HG02884 (cell line): ENCODE measurements around the gene PBRM1.
"Not testable (repeated sequence)": the region's sequence is repeated elsewhere in the genome, so short reads cannot be mapped to it uniquely, and the experiment has no call there.

Experiments used
- ATAC-seq: cut with Tn5 transposase; IDR thresholded peaks from one replicate; pipeline ENCODE4 v1.9.1; 2021; ENCODE audit warnings: mild to moderate bottlenecking, moderate library complexity; ENCODE audit not compliant: unreplicated experiment

PBRM1 gene

DNA sequence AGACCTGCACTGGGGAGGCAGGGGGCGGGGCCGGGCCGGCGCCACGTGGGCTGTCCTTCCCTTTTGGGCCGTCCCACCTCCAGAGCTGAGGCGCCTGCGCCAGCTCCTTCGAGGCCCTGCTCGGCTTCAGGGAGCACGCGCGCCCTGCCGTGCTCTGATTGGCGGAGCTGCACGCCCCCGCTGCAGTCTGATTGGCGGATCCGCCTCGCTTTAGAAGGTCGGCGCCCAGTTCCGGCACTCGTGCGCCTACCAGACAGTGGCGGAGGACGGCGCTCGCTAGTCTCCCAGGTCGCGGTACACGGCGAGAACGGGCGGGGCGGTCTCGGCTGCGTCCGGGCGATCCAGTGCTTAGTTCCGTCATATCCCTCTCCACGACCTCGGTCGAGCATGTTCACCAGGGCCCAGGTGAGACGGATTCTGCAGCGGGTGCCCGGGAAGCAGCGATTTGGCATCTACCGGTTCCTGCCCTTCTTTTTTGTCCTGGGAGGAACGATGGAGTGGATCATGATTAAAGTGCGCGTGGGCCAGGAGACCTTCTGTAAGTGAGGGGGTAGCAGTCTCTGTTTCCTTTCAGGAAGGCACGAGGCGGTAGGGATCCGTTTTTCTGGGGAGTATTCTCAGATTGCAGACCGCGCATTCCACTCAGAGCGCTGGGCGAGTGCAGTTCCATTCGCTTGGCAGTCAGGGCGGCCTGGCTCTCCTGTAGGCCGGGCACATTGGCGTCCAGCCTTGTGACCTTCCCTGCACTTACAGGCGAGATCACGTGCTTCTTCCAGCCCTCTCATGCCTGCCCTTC, 149.1 kb downstream of the PBRM1 start, which contains the start of gene UQCC5:
TSS of gene UQCC5 (plus strand) at position 237 of the 796 bp plus-strand sequence. CDS start at position 388, 151 bp downstream.
- ATAC-seq = peak; percentile 80

DNA sequence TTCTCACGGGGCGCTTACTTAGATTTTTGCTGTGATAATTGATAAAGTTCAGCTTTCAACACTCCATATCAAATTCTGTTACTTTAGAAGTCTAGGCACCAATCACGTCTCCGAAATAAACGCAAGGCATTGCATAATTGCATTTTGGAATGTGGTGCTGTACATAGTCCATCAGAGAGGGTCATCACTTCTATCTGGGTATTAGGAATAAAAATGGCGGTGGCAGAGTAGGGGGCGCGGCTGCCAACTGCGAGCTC, 149.7 kb downstream of the PBRM1 start:
- no peak for ATAC-seq

DNA sequence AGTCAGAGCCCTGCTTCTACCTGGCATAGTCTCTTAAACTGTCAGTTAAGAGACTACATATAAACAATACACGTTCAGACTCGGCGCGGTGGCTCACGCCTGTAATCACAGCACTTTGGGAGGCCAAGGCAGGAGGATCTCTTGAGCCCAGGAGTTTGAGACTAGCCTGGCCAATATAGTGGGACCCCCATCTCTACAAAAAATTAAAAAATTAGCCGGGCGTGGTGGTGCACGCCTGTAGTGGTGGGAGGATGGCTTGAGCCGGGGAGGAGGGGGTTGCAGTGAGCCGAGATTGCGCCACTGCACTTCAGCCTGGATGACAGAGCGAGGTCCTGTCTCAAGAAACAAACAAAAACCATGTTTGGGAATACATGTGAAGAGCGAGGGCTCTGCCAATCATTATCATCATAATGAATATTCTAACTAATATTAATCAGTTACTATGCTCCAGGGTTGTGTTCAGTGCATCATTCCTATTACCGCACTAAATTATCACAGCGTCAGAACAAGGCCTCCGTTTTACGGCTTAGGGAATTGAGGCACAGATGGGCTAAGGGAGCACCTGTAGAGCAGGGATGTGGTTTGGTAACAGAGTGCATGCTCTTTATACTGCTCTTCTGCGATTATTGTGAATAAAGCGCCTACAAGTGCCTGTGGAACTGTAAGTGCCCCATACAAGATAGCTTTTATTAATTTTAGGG, 150.2 kb downstream of the PBRM1 start:
- no peak for ATAC-seq

DNA sequence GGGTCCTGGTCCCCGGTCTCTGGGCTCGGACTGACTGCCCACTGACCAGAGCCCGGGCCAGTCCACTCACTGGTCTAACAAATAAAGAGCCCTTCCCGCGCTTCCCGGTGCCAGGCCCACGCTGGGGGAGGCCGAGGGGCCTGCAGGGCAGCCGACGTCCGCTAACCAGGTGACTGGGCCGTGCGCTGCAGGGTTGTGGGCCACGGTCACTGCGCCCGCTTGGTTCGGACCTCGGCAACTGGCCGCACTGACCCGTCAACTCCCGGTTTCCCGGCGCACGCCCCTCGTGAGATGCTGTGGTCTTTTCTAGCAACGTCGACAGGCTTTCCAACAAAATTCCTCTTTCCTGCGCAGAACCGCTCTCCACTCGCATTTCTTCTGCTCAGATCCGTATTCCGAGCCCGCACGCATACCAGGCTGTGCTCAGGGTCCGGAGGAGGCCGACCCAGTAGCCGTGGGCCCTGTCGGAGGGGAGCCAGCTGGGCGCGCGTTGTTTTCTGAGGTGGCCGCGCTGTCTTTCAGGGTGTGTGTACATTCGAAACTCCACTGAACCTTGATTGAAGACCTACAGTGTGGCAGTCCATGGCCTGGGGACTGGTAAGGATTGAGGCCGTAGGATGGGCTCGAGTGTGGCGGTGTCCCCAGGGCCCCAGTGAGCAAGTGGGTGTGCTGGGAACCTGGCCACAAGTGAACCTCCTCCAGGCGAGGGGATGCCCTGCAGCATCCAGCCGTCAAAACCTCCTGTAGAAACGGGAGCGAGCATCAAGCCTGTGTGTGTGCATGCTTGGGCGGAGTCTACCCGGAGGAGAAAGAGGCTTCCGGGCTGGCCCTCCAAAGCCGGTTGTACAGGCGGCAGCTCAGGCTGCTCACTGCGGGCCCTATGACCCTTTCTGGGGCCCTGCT, 151.2 kb downstream of the PBRM1 start:
- no peak for ATAC-seq

DNA sequence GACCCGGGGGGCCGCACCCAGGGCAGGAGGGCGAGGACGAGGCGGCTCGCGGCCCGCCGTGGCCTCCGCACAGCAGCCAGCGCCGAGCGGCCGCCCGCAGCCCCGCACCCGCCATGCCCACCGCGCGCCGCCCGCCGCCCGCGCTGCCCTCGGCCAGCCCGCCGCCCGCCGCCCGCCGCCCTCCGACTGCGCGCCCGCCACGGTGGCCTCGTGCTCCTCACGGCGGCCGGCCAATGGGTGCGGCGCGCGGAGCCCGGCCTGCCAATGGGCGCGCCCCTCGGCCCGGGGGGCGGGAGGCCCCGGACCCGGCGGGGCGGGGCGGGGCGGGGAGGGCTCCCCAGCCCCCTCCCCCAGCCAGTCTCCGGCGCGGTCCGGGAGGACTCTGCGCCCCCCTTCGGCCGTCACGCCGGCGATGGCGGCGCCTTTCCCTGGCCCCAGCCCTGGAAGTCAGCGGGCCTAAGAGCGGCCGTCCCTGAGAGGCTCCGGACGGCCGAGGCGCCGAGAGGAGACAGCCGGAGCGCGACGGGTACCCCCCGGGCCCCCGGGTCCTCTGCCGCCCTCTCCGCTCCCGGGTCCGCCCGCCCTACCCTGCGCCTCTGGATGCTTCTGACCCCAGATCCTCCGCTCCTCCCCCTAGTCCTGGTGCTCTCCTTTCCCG, 152.0 kb downstream of the PBRM1 start, which contains the start of gene NT5DC2:
TSS of gene NT5DC2 (minus strand) at position 235 of the 658 bp plus-strand sequence. CDS start at position 115, 120 bp downstream.
- ATAC-seq = no peak

GRCh38 chr3:52532838-52533622, 152.7 kb downstream of the PBRM1 start:
- ATAC-seq = no peak

DNA sequence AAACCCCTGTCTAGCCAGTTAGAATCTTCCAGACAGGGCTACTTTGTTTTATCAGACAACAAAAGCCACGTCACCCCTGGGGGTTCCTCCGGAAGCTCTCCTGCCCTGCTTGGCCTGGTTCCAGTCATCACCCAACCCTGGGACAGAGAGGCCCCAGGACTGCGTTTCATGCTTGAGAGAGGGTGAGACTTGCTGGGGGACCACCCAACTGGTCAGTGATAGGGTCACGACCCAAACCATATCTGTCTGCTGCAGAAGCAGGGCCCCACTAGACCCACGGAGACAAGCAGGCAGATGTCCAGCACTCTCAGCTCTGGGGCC, 153.2 kb downstream of the PBRM1 start:
- ATAC-seq = no peak

DNA sequence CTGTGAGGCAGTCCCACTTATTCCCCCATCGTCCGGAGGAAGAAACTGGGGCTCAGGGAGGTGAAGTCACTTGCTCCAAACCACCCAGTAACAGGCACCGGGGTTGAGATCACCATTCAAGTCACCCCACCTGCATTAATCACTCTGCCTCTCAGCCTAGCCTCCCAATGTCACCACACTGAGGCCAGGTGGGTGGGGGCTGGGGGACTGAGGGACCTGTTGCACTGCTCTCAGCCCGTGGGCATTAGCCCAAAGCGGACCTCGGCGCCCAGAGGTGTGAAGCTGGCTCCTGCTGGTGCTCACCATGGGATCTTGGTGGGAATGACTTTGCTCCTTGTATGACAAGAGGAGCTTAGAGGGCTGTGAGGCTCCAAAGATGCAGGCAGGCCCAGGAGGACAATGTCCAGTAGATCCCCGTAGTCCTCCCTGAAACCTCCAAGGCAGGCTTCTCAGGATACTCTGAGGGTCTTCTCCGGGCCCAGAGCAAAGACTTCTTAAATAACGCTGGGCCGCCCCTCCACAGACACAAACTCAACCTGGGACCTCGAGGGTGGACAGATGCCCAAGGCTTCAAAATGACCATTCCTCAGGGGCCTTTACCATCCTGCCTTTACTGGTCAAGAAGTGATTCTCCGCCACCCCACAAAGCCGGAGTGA, 153.7 kb downstream of the PBRM1 start:
- ATAC-seq = no peak

GRCh38 chr3:52530918-52531826, 154.5 kb downstream of the PBRM1 start:
- ATAC-seq = no peak

DNA sequence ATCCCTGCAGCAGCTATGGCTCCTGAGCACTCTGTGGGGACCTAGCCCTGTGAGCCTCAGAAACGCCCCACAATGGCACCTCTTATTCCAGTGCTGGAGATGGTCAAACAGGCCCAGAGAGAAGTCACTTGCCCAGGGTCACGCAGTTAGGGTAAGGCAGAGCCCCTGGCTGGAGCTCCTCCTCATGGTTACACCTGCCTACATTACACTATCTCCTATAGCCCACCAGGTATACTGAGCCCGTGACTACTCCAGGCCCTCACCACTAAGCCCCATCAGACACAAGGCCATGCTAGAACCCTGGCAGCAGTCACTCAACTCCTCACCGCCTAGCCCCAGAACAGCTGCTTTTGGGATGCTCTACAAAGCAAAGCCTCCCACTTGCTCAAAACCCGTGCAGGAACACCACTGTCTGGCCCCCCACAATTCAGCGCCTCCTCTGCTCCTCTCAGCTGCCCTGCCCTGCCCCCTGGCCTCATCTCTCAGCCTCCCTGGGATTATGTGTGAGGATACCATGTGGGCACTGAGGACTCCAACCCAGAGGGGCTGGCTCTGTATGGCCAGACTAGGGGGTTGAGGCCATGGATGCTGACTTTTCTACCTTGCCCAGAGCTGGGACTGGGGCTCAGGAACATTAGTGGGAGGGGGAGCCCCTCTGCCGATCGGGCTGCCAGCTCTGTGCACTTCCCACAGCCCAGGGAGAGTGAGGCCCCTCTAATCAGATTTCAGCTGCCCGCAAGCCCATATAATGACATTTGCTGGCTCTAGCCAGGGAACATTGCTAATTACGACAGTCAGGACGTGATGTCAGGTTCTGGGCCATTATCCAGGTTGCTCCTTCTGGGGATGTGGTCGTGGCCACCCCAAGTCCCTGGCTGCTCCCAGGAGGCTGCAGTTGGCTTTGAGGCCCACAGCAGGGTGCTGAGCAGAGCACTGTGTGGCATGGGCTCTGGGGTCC, 156.1 kb downstream of the PBRM1 start:
- ATAC-seq = no peak

GRCh38 chr3:52528586-52529375, 156.9 kb downstream of the PBRM1 start:
- ATAC-seq = no peak

DNA sequence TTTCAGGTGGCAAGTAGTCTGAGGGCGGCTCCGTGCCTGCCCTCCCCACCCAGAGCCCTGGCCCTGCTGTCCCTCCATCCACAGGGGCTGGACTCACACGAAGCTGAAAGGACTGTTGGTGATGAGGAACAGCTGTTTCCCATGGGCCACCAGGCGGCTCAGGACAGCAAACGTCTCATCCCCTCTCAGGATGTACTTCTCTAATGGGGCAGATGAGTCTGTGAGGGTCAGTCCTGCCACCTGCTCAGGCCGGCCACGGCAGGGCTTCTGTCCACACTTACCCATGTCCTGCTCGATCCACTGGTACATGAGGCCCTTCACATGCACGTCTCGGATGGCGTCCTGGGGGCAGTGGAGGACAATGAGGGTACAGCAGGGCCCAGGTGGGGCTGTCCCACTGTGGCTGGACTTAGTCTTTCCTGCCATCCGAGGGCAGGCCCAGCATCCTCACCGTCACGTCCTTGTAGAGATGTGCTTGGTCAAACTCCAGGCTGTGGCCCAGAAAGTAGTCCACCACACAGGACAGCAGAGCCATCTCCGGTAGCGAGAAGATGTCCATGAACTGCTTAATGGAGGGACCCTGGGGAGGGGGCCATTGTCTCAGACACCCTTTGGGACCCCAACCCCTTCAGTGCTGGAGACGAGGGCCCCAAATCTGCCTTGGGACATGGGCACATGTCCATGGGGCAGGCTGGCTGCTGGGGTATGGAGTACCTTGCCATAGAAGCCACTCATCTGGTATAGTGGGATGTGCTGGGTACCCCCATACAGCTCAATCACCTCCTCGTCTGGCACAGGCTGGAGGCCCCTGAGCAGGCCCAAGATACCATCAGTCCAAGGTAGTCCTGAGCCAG, 157.8 kb downstream of the PBRM1 start:
- ATAC-seq = no peak

DNA sequence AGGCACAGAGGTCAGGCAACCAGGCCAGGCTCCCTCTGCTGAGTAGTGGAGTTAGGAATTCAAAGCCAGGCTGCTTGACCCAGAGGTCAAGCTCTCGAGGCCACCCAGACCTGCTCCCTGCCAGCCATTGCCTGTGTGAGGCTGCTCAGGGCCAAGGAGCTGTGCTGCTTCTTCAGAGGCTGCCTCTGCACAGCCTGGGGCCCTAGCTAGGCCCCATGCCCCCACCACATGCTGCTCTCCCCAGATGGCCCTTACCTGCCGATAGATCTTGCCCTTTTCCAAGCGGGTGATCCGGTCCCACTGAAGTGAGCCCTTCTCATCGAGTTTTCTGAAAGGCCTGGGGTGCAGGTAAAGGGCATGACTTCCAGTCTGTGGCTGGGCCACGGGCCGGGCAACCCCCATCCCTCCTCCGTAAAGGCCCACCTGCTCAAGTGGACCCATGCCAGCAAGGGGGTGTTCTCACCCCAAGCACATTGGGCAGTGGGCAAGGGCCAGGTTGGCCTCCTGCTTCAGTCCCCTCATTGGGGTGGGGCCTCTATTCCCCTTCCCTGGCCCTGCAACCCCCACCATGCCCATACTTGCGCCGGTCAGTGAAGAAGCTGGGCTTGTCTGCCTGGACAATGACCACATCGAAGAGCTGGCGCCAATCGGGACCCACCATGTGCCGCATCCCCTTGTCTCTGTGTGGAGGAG, 158.5 kb downstream of the PBRM1 start:
- ATAC-seq = no peak

DNA sequence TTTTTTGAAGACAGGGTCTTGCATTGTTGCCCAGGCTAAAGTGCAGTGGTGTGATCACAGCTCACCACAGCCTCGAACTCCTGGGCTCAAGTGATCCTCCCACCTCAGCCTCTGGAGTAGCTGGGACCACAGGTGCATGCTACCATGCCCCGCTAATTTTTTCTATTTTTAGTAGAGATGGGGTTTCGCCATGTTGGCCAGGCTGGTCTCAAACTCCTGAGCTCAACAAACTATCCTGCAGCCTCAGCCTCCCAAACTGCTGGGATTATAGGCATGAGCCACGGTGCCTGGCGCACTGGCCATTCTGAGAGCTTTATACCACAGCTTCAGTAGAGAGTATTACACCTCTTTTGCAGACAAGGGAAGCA, 159.1 kb downstream of the PBRM1 start:
- not testable (repeated sequence) for ATAC-seq
